Activated CD8-positive, alpha-beta memory T cell treated with anti-CD3 and anti-CD28 coated beads for 48 hours (primary cell): ENCODE data around the gene C5orf58.

Source experiments
- DNase-seq, 3 experiments: peaks; one replicate each; pipeline ENCODE4 v3.0.0-alpha.2; 2020; ENCODE audit warnings: low read depth in 2 of 3, low spot score in 2 of 3

The C5orf58 gene, protein sequence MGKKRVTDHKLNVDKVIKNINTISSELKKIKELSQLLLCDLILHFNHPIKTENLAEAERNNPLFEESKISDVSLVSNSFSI

DNA sequence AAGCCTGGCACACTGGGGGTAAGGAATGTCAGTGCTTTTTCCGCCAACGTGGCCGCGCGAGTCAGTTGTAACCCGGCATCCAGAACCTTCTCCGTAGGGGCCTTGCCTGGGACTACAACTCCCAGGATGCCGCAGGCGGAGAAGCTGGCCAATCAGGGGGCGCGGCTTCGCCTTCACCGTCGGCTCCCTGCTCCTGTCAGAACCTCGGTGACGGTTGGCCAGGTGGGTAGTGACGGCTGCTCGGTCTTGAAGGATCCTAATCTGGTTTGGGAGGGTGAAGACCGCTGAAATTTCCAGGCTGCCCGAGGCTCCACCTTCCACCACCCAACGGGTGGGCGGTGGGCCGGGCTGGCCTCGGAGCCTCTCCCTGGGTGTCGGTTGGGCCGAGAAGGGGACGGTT is at the start of gene C5orf58:
Gene C5orf58 (plus strand): TSS at position 200 of the 400 bp plus-strand sequence. CDS start 1,992 bp downstream, outside the sequence.
- DNase-seq = no peak

DNA sequence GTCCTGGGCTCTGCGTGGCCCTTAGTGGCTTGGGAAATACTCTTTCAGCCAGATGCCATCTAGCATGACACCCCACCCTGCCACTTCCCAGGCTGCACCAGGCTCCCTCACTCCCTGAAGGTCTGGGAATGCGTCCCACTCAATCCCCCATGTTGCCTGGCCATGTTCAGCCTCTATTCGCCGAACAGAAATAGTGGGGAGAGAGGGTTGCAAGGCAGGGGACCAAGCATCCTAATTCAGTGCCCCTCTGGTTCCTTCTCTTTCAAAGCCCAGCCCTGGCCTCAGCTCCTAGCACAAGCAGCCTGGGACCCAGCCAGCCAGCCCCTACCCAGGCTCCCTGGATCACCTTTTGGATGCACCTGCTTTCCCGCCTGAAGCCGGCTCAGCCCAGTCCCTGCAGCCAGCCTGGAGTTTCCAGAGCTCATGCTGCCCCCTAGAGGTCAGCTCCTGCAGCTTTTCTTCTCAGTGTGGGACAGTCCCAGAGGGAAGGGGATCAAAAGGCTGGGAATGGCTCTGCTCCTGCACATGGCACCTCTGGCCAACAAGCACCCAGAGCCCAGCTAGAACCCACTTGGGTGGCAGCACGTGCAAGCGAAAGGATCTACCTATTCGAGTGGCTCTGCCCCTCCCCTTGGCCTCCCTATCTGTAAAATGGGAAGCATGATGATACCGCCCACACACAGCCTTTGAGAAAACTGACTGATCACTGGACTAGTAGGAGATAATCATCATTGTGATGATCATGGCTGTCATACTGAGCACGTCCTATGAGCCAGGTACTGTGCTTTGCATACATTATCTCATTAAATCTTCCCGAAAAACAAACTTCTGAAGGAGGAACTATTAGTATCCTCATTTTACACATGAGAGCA is 48.7 kb upstream of the C5orf58 start:
- peak; percentile 15 to 23 (median 19) for DNase-seq

DNA sequence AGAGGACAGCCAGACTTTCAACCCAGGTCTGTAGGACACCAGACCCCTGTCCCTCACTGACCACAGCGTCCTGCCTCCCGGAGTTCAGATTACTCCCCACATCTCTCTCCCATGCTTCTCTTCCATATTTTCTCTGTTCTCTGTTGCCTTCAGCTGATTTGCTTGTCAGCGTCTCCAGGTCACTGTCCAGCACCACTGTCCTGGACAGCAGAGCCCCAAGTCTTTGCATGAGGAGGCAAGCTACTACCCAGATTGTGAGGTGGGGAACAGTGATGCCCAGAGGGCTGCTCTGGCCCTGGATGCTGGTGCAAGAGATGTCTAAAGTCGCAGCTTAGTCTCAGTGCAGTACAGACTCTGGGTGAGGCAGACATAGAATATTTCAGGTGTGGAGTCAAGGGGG is 48.0 kb upstream of the C5orf58 start:
- DNase-seq = no peak

DNA sequence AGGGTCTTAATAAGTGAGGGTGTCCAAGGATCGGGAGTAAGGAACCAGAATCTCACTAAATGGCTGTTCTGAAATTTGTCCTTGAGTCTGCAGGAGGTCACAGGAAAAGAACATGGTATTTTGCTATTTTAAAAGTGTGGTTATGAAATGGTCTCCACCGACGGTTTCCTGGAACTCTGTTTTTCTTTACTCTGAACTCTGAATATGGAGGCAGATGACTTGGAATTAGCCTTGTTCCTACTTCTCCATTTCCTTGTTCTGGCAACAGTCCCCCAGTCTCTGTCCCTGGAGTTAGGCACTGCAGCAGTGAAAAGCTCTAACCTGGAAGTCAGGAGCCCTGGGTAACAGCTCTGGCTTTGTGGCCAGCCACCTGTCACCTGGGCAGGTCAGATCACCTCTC is 46.6 kb upstream of the C5orf58 start:
- DNase-seq = no peak

DNA sequence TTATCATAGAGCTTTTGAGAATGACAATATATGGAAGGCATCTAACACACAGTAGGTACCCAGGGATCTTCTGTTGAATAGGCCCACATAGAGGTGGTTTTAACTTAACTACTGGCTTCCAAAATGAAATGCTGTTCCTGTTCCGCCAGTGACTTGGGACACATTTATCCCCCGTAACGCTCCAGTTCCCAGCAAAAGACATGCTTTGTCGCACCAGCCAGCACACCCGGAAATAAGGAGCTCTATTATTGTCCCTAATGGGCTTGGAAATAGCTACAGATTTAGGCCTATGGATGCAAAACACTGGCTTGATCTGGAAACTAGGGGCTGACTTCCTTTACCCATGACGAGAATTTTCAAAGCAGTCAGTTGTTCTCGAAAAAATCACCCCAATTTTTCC is 45.9 kb upstream of the C5orf58 start:
- no peak for DNase-seq

DNA sequence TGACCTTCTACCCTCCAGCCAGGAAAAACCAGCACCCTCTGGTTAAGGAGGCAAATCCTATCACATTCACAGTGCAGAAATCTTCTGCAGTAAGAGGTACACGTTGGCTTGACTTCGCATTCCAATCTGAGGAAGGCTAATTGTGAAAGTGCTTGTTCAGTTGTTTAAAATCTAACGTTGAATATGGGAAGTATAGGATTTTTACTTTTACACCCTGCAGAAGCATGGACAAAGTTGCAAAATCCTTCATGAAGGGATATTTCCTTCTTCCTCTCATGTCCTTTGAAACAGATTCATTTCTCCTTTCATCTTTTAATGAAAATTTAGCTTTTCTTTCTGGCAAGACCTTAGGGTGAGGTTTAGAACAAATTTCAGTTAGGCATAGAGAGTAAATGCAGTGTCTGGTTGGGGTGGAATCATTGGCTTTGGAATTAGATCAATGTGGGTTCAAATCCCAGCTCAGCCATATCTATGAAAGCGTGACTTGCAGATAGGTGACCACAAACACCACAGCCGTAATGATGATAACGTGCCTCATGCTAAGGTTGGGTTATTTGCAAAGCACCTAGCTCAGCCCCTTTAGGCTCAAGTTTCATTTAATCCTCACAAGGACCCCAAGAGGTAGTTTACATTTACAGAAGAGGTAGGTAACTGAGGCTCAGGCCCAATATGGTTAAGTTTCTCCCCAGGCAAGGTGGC is 42.2 kb upstream of the C5orf58 start:
- DNase-seq = no peak

DNA sequence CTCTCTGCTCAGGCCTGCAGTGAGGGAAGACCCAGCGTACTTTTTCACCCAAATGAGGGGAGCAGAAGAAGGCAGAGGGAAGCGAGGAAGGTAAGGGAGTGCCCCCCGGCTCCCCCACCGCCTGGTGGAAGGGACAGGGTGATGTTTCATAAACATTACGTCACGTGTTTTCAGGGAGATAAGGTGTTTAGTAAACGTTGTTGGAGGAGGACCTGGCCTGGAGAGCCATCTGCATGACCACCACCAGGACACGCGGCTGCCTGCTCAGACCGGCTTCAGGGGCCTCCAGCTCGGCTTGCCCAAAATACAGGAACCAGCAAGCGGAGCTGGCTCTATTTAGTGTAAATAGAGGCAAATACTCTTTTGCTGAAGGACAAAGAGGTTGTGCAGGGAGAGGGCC is 40.0 kb upstream of the C5orf58 start:
- DNase-seq = no peak

DNA sequence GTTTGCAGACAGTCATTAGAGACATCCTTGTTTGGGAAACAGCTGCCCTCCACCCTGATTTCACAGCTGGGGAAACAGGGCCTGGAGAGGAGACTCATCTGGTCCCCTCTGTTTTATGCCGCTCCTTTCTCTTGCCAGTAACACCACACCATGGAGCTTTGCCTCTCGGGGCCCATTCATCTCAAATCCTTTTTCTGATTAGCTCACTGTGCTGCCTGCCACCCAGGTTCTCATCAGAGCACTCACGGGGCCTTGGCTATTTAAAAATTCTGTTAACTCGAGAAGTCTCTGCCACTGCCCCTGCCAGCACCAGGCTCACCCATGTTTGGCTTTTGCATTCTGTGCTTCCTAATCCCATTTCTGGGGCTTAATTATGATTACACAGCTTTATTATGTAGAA is 36.8 kb upstream of the C5orf58 start:
- no peak for DNase-seq

DNA sequence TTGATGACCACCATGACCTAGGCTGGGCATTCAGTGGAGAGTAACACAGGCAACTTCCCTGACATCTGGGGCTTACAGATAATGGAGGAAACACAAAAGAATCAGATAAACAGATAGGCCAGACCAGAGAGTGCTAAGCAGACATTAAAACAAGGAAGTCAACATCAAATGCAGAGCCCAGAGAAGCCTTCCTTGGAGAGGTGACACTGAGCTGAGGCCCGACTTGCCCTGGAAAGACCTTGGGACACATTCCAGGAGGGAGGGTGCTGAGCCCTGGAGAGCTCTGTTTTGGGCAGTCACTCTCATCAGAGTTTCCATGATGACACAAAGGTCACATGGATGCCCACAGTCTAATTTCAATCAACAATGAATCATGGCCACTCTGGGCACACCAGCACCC is 31.9 kb upstream of the C5orf58 start:
- DNase-seq = no peak

DNA sequence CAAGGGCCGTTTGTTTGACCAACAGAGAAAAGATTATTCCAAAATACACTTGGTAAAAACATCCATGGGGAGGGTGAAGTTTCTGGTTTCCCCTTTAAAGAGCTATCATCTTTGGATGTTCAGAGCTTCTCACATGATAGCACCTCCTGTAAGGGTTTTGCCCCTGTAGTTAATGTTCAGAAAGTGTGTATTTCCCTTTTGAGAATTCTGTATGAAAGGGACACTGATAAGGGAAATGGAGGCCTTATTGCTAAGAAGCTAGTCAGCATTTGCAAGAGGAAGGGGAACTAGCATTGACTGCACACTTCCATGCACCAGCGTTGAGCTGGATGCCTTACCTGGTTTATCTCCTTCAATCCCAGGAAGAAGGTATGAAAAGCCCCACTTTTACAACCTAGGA is 31.5 kb upstream of the C5orf58 start:
- DNase-seq = no peak

DNA sequence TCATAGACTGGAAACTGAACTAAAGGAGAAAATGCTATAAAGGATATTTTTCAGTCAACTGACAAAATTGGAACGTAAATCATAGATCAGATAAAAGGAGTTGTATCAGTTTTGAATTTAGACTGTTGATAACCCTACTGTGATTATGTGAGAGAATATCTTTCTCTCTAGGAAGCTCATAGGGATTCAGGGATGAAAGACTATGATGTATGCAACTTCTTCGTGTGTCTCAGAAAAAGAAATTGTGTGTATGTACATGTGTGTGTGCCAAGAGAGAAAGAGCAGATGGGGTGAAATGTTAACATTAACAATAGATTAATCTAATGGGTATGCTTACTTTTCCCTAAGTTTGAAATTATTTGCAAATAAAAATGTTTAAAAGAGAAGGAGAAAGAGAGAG is 30.7 kb upstream of the C5orf58 start:
- DNase-seq = no peak

DNA sequence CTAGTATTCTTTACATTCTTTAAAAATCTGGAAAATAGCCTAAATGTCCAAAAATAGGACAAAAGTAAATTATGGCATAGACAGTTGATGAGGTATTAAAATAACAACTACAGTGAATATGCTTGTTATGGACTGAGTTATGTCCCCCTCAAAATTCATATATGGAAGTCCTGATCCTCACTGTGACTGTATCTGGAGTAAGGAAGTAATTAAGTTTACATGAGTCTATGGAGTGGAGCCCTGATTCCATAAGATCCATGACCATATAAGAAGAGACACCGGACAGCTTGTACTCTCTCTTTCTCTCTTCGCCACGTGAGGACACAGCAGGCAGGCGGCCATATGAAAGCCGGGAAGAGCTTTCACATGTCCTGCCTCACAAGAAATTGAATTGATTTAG is 28.6 kb upstream of the C5orf58 start:
- no peak for DNase-seq

DNA sequence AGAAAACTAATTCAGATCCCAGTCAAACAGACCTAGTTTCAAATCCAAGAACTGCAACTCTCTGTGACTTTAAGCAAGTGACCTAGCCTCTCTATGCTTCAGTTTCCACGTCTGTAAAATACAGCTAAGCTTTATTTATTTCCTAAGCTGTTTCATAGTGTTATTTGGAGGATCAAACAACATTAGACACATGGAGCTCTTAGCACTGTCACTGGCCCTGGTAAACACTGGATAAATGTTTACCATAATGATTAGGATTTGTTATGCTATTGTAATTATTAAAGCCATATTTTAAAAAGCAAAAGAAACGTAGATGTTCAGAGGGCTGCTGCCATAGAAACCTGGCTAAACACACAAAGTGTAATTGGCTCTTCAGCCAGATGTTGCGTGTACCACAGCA is 26.6 kb upstream of the C5orf58 start:
- no peak for DNase-seq

DNA sequence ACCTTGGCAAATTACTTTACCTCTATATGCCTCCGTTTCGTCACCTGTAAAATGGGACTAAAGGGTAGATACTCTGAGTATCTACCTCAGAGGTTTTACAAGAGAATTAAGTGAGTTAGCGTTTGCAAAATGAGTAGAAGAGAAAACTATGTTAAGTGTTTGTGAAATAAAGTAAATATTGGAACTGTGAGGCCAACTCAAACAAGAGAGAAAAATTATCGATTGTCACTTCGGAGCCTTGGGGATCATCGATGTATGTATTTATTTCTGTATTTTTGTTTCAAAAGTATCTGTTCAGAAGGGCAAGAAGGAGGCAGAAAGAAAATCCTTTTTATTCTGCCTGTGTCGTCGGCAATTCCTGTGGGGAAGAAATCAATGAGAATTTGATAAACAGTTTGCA is 25.8 kb upstream of the C5orf58 start:
- no peak for DNase-seq

DNA sequence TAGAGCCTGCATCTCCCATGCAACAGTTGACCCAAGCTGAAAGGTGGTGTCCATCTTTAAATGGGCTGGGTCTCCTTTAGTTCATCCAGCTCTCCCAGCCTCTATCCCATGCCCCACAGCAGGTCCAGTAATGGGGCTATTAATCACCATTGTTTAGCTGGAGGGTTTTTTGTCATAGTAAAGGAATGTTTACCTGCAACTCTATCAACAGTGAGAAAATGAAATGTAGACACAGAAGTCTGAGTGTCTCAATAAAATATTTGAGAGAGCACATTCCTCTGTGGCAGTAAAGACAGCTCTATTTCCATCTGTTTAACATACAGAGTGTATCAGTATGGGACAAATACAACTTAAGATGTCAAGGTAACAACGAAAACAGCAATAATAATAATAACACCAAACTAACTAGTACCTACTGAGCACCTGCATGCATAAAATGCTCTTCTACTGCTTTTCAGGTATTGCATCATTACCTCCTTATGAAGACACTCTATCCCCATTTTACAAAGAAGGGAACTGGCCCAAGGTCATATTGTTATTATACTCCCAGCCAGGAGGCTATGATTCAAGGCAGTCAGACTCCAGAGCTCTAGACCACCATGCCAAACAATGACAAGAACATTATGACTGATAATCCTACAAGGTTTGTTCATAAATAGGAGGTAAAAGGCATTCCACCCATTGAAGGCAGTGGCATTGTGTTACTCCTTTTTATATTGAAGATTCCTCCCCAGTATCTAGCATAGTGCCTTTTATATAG is 21.0 kb upstream of the C5orf58 start:
- DNase-seq = no peak

DNA sequence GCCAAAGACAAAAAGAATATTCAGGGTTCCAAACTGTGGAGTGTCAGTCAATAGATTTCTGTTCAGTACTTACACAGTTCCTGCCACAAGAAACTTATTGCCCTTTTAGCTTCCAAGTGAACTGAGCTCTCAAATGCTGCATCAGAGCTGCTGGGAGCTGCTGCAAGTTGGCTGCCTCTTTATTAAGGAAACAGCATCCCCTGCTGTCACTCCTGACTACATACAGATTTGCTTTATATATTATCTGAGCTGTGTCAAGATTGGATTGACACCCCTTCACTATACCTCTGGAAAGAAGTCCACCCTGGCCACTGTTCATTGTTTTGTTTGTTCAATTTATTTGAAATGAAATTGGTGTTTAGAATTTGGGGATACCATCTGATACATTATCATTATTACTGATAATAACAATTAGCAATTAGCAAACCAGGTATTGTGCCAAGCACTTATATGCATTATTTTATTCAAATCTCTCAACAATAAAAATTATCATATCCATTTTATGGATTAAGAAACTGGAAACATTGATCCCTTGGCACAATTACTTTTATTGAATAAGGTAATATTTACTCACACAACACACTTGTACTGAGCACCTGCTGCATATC is 16.4 kb upstream of the C5orf58 start:
- DNase-seq = no peak

DNA sequence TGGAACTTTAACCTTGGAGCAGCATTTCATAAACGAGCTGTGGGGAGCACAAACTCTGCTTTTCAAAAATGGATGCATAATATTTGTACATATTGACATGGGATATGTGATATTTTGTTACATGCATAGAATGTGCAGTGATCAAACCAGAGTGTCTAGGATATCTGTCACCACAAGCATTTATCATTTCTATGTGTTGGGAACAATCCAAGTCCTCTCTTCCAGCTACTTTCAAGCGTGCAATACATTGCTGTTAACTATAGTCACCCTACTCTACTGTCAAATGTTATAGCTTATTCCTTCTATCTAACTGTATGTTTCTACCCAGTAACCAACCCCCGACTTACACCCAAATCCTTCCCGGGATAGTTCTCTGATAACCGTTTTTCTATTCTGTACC is 15.0 kb upstream of the C5orf58 start:
- no peak for DNase-seq

DNA sequence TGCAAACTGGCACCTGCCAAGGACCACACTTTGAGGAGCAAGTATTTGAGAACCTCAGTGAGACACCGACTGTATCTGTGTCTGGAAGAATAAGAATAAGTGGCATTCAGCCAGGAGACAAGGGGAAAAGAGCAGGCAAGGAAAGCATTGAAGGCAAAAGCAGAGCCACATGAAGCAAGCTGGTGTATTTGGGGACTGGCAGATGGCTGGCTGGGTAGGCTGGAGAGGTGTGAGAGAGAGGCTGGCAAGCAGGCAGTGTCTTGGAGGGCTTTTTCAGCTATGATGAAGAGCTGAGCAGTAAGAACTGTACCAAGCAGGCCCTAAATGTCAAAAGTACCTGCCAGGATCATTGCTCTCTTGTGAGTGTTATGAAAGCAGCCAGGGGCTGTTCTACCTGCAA is 14.1 kb upstream of the C5orf58 start:
- DNase-seq = no peak

DNA sequence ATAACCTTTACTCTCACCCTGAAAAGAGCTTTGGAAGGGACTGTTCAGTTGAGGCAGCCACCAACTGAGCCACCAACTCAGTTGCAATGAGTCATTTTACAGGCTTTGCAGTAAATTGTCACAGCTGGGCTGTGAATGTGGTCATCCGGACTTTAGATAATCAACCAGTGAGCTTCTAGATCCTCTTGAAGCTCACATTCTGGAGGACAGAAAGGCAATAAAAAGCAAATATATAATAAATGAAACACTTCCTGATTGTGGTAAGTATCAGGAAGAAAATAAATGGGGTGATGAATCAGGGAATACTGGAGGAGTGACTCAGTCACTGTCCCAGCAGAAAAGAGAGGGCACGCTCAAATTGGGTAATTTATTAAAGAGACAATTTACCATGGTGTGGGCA is 13.2 kb upstream of the C5orf58 start:
- no peak for DNase-seq

DNA sequence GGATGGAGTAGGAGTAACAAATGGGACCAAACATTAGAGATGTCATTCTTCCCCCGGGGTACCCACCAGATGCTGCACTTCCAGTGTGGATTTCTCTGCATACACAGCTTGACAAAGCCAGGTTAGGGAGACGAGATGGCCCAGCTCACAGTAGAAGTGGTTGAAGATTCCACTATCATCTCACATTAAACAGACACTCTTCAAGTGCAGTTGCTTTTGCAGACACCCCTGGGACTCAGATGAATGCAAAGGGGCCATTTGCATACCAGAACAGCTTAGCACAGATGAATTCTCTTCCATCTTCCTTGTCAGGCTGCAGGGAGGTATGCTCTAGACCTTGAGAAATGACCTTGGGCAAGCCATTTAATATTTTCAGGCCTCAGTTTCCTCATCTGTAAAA is 12.6 kb upstream of the C5orf58 start:
- DNase-seq = no peak

DNA sequence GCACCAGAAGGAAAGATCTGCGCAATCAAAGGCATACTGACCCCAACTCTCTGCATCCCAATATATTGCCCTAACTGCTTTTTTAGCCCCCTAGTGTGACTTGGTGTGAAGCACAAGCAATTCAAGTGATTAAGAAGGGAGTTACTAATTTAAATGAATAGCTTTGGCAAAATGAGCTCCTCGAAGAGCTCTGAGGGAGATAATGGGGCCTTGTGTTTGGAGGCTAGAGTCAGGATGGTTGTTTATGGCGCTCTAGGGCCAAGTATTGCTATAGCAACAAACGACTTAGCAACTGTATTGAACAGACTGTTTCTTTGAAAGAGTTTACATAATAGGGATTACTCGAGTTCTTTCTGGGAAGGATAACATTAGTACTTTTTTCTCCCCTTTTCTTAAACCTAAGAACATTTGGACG is 11.5 kb upstream of the C5orf58 start:
- DNase-seq = no peak
